ENCODE measurements around the gene GASK1B.

GASK1B gene

DNA sequence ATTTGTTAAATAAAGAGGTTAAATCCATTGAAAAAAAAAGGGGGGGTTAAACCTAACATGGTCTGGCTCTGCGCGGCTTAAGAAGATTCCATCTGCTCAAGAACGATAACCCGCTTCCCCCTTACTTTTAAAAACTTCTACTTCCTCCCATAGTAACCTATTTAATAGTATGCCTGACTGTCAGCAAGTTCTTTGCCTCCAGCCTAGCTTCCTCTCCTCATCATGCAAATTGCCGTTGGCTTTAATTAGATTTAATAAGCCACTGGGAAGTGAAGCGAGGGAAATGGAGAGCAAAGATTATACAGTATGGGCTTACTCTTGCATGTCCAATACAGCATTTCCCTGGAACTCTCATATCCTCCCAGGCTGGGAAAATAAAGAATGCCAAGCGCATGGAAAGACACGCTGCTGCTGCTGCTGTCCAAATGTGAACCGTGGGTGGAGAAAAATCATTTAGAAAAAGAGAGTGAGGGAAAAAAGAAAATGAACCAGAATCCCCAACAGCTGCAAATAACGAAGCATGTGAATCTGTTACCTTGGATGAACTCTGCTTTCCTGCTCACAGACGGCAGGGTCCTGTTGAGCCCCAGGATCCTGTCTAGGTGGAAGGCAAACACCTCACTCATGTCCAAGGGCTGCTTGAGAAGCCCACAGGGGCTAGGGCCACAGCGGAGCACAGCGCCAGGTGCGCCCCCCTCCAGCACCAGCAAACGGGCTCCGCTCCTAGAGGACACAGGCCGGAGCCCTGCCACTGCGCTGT, 2.7 kb downstream of the GASK1B start:
- no peak for DNase-seq (ENCODE audit: insufficient read length, low spot score)
- TF ChIP-seq POLR2A (IDR thresholded peaks at IDR 0.05; ENCODE audit: low read depth, low read length) = no peak
- no peak for FAIRE-seq

DNA sequence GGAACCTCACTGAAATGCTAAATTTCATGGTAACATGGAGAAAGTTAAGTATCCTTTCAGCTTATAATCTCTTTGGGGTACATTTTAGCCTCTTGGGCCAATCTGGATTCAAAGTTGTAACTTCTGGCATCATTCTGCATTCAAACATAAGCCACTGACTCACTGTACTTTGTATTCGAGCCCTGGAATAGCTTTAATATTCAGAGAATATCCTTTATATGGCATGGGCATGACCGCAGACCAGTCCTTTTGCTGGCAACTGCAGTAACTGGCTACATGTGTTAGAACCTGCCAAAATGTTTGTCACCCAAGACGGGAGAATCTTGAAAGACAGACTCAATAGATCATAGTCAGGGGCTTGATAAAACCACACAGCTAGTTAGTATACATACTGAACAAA, 3.3 kb downstream of the GASK1B start:
- DNase-seq (ENCODE audit: insufficient read length, low spot score) (no peak), FAIRE-seq (no peak)
- no peak for TF ChIP-seq POLR2A (IDR thresholded peaks at IDR 0.05; ENCODE audit: low read depth, low read length)

DNA sequence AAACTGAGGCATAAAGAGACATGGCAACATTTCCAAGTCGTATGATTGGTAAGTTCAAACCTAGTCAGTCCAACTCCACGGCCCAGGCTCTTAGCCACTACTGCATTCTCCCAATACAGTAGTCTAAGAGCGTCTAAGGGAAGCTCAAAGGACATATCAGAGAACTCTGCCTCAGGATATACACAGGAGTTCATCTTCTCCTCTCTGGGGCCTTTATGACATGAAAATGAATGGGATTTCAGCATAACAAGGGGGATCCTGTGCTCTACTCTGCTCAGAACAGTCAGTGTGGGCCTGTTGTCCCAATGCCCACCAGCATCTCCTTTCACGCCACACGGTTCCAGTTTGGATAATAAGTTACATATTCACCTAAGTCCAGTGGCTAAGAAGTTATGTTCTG, 4.2 kb downstream of the GASK1B start:
- FAIRE-seq (no peak), DNase-seq (ENCODE audit: insufficient read length, low spot score) (no peak)
- no peak for TF ChIP-seq POLR2A (IDR thresholded peaks at IDR 0.05; ENCODE audit: low read depth, low read length)

DNA sequence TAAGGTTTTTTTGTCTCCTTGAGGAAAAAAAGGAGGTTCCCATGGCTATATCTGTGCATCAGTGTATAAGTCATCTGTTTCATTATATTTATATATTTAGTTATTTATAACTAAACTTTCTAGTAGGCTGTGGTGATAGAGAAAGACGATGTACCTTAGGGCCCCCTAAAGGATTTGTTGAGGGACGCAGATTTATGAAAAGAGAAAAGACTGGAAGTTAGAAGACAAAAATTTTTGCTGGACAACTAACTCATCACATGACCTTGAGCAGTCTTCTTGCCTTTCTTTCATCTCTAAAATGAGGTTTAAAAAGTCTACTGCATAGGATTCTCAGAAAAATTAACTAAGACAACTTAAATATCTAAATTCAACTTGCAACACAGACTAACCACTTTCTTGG, 6.1 kb downstream of the GASK1B start:
- TF ChIP-seq POLR2A (IDR thresholded peaks at IDR 0.05; ENCODE audit: low read depth, low read length) = no peak
- DNase-seq (ENCODE audit: insufficient read length, low spot score) (no peak), FAIRE-seq (no peak)

DNA sequence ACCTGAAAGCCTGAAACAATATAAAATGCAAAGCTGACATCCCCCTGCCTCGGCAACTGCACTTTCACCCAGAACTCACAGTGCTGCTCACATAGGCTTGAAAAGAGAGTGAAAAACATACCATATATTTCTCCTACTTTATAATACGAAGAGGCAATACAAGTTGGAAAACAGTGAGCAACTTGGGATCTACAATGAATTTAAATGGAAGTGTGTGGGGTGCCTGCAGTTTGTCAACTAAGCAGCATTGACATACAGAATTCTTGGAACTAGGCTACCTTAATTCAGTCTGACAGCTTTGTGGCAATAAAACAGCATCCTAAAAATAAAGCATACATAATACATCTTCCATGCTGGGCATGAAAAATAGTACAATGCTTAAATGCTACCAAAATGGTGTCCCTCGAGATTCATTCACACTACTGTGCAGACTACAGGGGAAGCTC, 8.0 kb downstream of the GASK1B start:
- TF ChIP-seq POLR2A (IDR thresholded peaks at IDR 0.05; ENCODE audit: low read depth, low read length) = no peak
- FAIRE-seq = no peak
- DNase-seq (ENCODE audit: insufficient read length, low spot score) = no peak

DNA sequence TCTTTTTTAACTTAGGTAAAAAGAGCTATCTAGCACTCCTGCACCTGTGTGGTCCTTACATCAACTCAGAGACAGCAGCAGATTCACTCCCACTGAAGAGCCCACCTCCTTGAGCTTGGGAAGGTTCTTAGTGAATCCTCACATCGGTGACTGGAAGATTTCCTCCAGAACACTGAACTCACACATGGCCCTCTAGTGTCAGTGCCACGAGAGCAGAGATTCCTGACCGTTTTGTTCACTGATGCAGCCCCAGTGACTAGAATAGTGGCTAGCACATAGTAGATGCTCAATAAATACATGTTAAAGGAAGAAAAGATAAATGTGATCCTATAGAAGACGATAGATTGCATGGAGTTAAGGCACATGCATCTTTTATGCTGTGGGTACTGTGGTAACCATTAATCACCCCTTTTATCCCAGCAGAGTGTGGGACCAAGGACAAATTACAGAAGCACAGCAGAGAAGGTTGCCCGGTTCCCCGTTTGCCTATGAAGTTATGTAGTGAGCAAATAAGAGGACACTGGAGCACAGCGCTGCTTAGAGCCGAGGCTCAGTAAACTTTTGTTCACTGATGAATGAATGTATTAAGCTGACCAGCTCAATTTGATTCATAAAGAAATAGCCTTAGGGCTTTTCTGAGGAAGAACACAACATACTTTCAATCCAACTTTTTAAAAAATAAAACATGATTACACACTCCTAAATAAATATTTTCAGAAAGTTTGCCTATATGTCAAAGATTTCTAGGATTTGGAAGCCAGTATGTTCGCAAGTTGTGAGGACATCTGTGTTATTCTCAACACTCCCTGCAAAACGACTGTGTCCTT, 8.7 kb downstream of the GASK1B start:
- DNase-seq (ENCODE audit: insufficient read length, low spot score) (no peak), FAIRE-seq (no peak)
- no peak for TF ChIP-seq POLR2A (IDR thresholded peaks at IDR 0.05; ENCODE audit: low read depth, low read length)

DNA sequence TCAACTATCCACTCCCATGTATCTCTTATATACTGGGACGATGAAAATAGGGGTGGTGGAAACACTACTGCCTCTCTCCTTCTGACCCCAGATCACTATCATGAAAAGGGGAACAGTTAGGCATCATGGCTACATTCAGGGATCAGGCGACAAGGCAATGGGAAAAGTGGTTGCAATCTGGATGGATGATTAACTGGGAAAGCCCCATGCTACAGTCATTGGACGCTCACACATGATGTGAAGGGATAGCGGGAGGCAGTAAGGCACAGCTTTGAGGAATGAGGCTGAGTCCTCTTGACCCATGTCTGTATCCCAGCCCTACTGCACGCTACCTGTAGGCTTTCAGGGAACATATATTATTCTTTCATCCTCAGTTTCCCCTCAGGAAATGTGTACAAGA, 10.2 kb downstream of the GASK1B start:
- no peak for DNase-seq (ENCODE audit: insufficient read length, low spot score)
- TF ChIP-seq POLR2A (IDR thresholded peaks at IDR 0.05; ENCODE audit: low read depth, low read length) = no peak
- peak; percentile 23 for FAIRE-seq

DNA sequence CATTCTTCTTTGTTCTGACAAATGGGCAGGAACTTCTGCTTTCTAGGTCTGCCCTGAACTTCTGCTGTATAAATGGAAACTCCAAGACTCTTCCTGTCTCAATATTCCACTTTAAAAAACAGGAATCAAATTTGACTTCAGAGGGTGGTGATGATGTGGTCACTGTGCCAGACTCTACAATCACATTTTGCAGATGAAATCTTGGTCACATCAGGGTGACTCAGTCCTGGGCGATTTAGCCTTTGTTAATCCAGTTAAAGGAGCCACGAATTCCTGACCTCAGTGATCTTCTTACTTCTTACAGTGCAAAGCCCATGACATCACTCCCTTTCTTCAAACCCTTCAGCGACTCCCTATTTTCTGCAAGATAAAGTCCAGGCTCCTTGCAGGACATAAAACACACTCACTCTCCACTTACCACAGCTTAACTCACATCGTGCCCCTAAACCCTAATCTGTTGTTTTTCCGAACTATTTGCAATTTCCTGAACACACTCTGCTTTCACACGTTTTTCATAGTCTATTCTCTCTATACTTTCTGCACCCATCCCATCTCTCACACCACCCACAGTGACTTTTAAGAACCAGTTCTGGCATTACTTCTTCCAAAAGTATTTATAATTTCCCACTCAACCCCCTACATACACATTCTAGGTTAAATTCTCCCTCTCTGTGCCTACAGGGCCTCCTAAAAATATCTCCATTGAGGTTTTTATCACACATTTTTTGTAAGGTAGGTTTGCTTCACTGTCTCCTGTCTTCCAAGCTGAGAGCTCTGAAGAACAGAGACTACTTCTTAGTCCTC, 11.1 kb downstream of the GASK1B start:
- FAIRE-seq (peak; percentile 67), DNase-seq (ENCODE audit: insufficient read length, low spot score) (no peak)
- no peak for TF ChIP-seq POLR2A (IDR thresholded peaks at IDR 0.05; ENCODE audit: low read depth, low read length)

DNA sequence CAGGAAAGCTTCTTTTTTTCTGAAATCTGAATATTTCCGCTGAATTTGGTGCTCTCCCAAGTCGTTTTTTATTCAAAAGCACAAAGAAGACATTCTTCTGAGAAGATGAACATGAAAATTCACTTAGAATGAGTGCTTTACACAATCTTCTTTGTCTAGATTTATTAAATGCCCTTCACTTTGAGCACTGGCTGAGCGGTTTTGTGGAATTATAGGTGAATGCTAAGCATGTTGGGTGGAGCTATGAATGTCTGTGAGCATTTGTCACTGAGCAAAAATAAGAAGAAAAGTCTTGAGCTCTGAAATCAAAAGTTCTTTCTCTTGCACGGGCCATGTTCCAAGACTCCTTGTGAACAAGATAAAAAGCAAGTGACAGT, 13.1 kb downstream of the GASK1B start:
- no peak for FAIRE-seq
- DNase-seq (ENCODE audit: insufficient read length, low spot score) = no peak
- no peak for TF ChIP-seq POLR2A (IDR thresholded peaks at IDR 0.05; ENCODE audit: low read depth, low read length)

DNA sequence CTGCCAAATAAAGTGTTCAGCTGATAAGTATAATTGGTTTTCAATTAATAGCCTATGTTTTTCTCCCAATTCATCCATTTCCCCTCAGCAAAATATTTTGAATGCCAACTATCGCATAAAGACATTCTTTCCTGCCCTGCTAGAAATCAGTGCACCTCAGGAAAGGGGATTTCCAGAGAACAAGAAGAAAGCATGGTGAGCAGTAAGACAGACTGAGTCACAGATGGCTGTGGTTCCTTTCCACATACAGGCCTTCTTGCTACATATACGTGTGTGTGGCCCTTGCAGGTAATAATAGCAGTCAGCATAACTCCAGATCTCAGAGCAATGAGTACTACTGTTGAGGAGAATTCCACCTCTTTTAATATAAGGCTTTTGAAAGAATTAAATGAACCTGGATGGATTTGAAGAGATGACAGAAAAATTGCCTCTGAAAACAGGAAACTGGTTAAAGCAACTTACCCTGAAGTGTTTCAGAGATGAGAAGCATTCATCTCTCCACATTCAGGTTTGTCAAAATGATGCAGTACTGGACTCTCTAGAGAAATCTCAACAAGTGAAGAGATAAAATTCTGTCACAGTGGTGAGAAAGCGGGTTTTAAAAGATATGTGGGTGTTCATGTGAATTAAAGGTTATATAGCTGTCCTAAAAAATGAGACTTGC, 13.6 kb downstream of the GASK1B start:
- DNase-seq (ENCODE audit: insufficient read length, low spot score) (no peak), FAIRE-seq (peak; percentile 92)
- no peak for TF ChIP-seq POLR2A (IDR thresholded peaks at IDR 0.05; ENCODE audit: low read depth, low read length)

DNA sequence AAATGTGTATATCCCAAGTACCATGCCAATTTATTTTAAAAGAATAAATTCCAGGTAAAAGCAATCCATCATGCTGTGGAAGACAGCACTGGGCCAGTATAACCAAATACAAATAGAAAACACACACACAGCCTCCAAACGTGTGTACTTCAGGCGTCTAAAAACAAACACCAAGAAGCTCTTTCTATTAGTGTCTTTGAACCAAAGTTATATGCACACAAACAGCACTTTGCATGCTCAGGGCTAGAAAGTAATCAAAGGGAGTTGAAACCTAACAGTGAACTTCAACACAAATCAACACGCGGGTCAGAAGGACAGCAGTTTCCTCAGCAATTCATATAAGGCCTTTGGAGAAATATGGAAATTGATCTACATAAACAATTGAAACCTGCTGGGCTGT, 15.4 kb downstream of the GASK1B start:
- no peak for TF ChIP-seq POLR2A (IDR thresholded peaks at IDR 0.05; ENCODE audit: low read depth, low read length)
- FAIRE-seq = no peak

DNA sequence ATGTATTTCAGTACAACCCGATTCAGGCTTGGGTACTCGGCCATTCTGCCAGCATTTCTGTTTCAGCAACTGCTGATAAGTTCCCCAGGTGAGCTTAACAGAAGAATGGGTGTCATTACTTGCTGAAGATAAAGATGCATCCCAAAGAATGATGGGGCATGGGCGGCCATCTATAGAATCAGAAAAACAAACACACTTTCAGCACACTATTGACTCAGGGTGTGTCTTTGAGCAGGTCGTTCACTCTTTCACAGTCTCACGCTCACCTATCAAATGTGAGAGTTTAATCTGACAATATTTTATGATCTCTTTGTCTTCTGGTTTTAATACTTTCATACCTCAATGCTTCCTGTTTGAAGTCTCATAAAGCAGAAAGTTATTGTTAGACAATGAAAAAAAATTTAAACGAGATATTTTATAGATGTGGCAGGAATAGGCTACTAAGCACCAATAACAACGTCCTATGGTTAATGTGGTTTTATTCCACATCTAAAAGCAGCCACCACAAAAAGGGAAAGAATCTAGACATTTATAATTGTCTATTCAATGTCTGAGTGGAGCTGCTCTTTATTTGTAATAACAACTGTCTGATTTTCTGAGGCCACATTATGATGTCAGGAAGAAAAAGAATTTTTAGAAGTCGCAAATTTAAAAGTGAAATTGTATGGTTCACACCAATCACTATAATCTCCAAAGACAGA, 17.0 kb downstream of the GASK1B start:
- FAIRE-seq = no peak
- no peak for TF ChIP-seq POLR2A (IDR thresholded peaks at IDR 0.05; ENCODE audit: low read depth, low read length)
- DNase-seq (ENCODE audit: insufficient read length, low spot score) = no peak

More for the DNA sequence above, 15.4 kb downstream of the GASK1B start:
- DNase-seq (ENCODE audit: insufficient read length, low spot score) = no peak

DNA sequence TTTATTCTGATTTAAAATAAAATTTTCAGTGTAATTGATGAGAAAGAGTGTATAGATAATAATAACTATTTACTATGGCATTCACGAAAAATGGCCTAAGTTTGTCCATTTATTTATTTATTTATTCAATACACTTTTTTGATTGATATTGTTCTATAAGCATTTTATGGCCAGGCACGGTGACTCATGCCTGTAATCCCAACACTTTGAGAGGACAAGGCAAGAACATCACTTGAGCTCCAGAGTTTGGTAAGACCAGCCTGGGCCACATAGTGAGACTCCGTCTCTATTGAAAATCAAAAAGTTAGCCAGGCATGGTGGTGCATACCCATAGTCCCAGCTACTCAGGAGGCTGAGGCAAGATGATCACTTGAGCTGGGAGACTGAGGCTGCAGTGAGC, 25.7 kb downstream of the GASK1B start:
- TF ChIP-seq POLR2A (IDR thresholded peaks at IDR 0.05; ENCODE audit: low read depth, low read length) = no peak
- FAIRE-seq = no peak
- no peak for DNase-seq (ENCODE audit: insufficient read length, low spot score)

Data from H54 (cell line).